ENCODE data around the gene POTEI. TPM values are rescaled to one million over a fixed set of nuclear protein-coding genes. Genes with fewer than 3 reads are reported as not detected.
"Not testable (repeated sequence)": the region's sequence is repeated elsewhere in the genome, so short reads cannot be mapped to it uniquely, and the experiment has no call there.

Gene POTEI
- total RNA-seq, 1 donor from 2014 or later = not detected

GRCh38 chr2:130455413-130455812 lies 53.7 kb downstream of the POTEI start:
- DNase-seq (ENCODE audit: low spot score) = not testable (repeated sequence)

- not testable (repeated sequence) for DNase-seq (ENCODE audit: low spot score)
These were observed 54.4 kb downstream of the POTEI start for GRCh38 chr2:130454712-130455083.

GRCh38 chr2:130453955-130454711 lies 55.0 kb downstream of the POTEI start:
- DNase-seq (ENCODE audit: low spot score) = not testable (repeated sequence)

GRCh38 chr2:130452897-130453296 lies 56.2 kb downstream of the POTEI start:
- not testable (repeated sequence) for DNase-seq (ENCODE audit: low spot score)

- DNase-seq (ENCODE audit: low spot score) = not testable (repeated sequence)
These were observed 57.3 kb downstream of the POTEI start for GRCh38 chr2:130451823-130452222.

- not testable (repeated sequence) for DNase-seq (ENCODE audit: low spot score)
These were observed 57.9 kb downstream of the POTEI start for GRCh38 chr2:130451278-130451677.

GRCh38 chr2:130450366-130450765 lies 58.8 kb downstream of the POTEI start:
- not testable (repeated sequence) for DNase-seq (ENCODE audit: low spot score)

- peak; percentile 69 for DNase-seq (ENCODE audit: low spot score)
These were observed 81.5 kb downstream of the POTEI start for GRCh38 chr2:130427631-130428030.

- DNase-seq (ENCODE audit: low spot score) = not testable (repeated sequence)
These were observed 90.3 kb downstream of the POTEI start for GRCh38 chr2:130418845-130419244.

- DNase-seq (ENCODE audit: low spot score) = not testable (repeated sequence)
These were observed 92.4 kb downstream of the POTEI start for GRCh38 chr2:130416693-130417092.

Other genes with a start within 250 kb of the POTEI start
- 76.5 TPM for gene IMP4, start 166.4 kb downstream of the POTEI start, total RNA-seq
- gene PTPN18, start 153.3 kb downstream of the POTEI start, total RNA-seq = 97.9 TPM
- gene CFC1B, start 11.9 kb upstream of the POTEI start, total RNA-seq = not detected
- not detected for gene CFC1, start 90.2 kb upstream of the POTEI start, total RNA-seq
- not detected for gene POTEJ, start 102.1 kb upstream of the POTEI start, total RNA-seq
- not detected for gene GPR148, start 219.7 kb upstream of the POTEI start, total RNA-seq
- not detected for gene AMER3, start 246.2 kb upstream of the POTEI start, total RNA-seq